ENCODE measurements around the gene COL4A4.

GRCh38 chr2:227186751-227187150 is 22.7 kb upstream of the COL4A4 start:
- no peak for TF ChIP-seq POLR2A (IDR thresholded peaks at IDR 0.05; ENCODE audit: low read depth, low read length)
- TF ChIP-seq POU2F2 (IDR thresholded peaks at IDR 0.05; ENCODE audit: low read depth, low read length): no peak
- TF ChIP-seq POLR2AphosphoS5 (IDR thresholded peaks at IDR 0.05; ENCODE audit: low read depth, low read length): no peak
- no peak for TF ChIP-seq SPI1 (IDR thresholded peaks at IDR 0.05; ENCODE audit: low read depth, low read length)
